ENCODE measurements around the gene IGFL2. TPM values are rescaled to one million over a fixed set of nuclear protein-coding genes. Genes with fewer than 3 reads are reported as not detected.
A peak's percentile ranks its signal among the peaks of the same experiment; 100 is the strongest.

Gene IGFL2
- total and polyA plus RNA-seq, 2 of the 4 experiments (the other 2 are of a cell fraction) = not detected

- Histone ChIP-seq H3K27ac (ENCODE audit: insufficient read depth, low read length) (no peak within 1 kb of the TSS), H3K9me3 (ENCODE audit: control insufficient read depth, insufficient read depth, low read length) (peaks cover 7% of the 10 kb centered on the region), H2AK9ac (replicated peaks; ENCODE audit: low read depth, low read length, poor library complexity) (no peak within 1 kb of the TSS), H2AK5ac (ENCODE audit: low read depth, low read length) (no peak within 1 kb of the TSS), H3K27me3 (ENCODE audit: control insufficient read depth, insufficient read depth, low read length) (peaks cover 49% of the 10 kb centered on the region), H3K79me1 (ENCODE audit: low read depth in 1 of 2, low read length in 2 of 2) (no peaks in the 10 kb centered on the region), H3K9me1 (ENCODE audit: insufficient read depth, low read length) (no peaks in the 10 kb centered on the region), H2BK120ac (ENCODE audit: low read depth, low read length) (no peak within 1 kb of the TSS), H3K4me3 (ENCODE audit: insufficient read depth, low read depth, low read length) (no peak within 1 kb of the TSS), H2AFZ (replicated peaks; ENCODE audit: low read length, poor library complexity) (no peak within 1 kb of the TSS), H2BK15ac (ENCODE audit: low read depth, low read length) (no peak within 1 kb of the TSS), H3K14ac (replicated peaks; ENCODE audit: low read depth, low read length) (no peak within 1 kb of the TSS), H3K18ac (ENCODE audit: low read depth, low read length) (no peak within 1 kb of the TSS), H4K20me1 (ENCODE audit: insufficient read depth, low read length) (no peaks in the 10 kb centered on the region), H2BK20ac (ENCODE audit: low read depth, low read length) (no peak within 1 kb of the TSS), H3K4ac (ENCODE audit: low read depth, low read length) (no peak within 1 kb of the TSS), H4K8ac (ENCODE audit: low read depth in 2 of 2, low read length in 2 of 2) (no peak within 1 kb of the TSS), H3K36me3 (ENCODE audit: control insufficient read depth, insufficient read depth, low read length) (no peaks in the 10 kb centered on the region), H4K5ac (ENCODE audit: low read depth, low read length) (no peak within 1 kb of the TSS), H3K4me1 (ENCODE audit: control insufficient read depth, insufficient read depth, low read length) (no peaks in the 10 kb centered on the region), H4K91ac (ENCODE audit: insufficient read depth, low read depth, low read length) (no peak within 1 kb of the TSS), H3K56ac (ENCODE audit: extremely low read depth, insufficient read depth, low read length) (no peak within 1 kb of the TSS), H2BK5ac (ENCODE audit: low read depth, low read length, poor library complexity, severe bottlenecking) (no peak within 1 kb of the TSS), H3K9ac (ENCODE audit: low read depth, low read length) (no peak within 1 kb of the TSS), H3K23ac (ENCODE audit: low read depth, low read length) (no peak within 1 kb of the TSS), H3K4me2 (ENCODE audit: low read depth, low read length) (no peak within 1 kb of the TSS)
- DNase-seq (peak; percentile 34), ATAC-seq (ENCODE audit: low read depth) (no peak)
- intact Hi-C loops (cut with micrococcal nuclease) = no loop called here
- CTCF ChIA-PET = no interaction called here
- in situ Hi-C loops (cut with MboI; ENCODE audit: low sequenced_read_pairs) = no loop called here
- 80% methylated on average over 1 of the region's 5 CpGs; no CpG with 5 or more reads in 1 of the 2 experiments for WGBS, 2 experiments (ENCODE audit: extremely low coverage in 2 of 2, insufficient read length in 1 of 2)
- TF ChIP-seq, protein P1, sequence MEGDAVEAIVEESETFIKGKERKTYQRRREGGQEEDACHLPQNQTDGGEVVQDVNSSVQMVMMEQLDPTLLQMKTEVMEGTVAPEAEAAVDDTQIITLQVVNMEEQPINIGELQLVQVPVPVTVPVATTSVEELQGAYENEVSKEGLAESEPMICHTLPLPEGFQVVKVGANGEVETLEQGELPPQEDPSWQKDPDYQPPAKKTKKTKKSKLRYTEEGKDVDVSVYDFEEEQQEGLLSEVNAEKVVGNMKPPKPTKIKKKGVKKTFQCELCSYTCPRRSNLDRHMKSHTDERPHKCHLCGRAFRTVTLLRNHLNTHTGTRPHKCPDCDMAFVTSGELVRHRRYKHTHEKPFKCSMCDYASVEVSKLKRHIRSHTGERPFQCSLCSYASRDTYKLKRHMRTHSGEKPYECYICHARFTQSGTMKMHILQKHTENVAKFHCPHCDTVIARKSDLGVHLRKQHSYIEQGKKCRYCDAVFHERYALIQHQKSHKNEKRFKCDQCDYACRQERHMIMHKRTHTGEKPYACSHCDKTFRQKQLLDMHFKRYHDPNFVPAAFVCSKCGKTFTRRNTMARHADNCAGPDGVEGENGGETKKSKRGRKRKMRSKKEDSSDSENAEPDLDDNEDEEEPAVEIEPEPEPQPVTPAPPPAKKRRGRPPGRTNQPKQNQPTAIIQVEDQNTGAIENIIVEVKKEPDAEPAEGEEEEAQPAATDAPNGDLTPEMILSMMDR (conservative IDR thresholded peaks at IDR 0.05; ENCODE audit: low read depth, low read length) = no peak
- TF ChIP-seq BHLHE40 (IDR thresholded peaks at IDR 0.05; ENCODE audit: low read depth, low read length) = no peak
- no peak for TF ChIP-seq POLR2A (IDR thresholded peaks at IDR 0.05; ENCODE audit: low read depth, low read length)
- TF ChIP-seq SMC3 (IDR thresholded peaks at IDR 0.05; ENCODE audit: low read depth, low read length) = no peak
- TF ChIP-seq, protein P2, sequence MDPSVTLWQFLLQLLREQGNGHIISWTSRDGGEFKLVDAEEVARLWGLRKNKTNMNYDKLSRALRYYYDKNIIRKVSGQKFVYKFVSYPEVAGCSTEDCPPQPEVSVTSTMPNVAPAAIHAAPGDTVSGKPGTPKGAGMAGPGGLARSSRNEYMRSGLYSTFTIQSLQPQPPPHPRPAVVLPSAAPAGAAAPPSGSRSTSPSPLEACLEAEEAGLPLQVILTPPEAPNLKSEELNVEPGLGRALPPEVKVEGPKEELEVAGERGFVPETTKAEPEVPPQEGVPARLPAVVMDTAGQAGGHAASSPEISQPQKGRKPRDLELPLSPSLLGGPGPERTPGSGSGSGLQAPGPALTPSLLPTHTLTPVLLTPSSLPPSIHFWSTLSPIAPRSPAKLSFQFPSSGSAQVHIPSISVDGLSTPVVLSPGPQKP (IDR thresholded peaks at IDR 0.05; ENCODE audit: borderline replicate concordance, low read depth, low read length) = no peak
- no peak for TF ChIP-seq MXI1 (IDR thresholded peaks at IDR 0.05; ENCODE audit: borderline replicate concordance, low read depth, low read length)
- TF ChIP-seq RCOR1 (IDR thresholded peaks at IDR 0.05; ENCODE audit: insufficient replicate concordance, low read length) = no peak
- no peak for TF ChIP-seq FOS (IDR thresholded peaks at IDR 0.05; ENCODE audit: low read depth, low read length)
- TF ChIP-seq RFX5 (IDR thresholded peaks at IDR 0.05; ENCODE audit: low read depth, low read length) = no peak
- TF ChIP-seq RAD21 (IDR thresholded peaks at IDR 0.05; ENCODE audit: low read length) = no peak
- TF ChIP-seq CHD1 (IDR thresholded peaks at IDR 0.05; ENCODE audit: low read depth, low read length) = no peak
- no peak for TF ChIP-seq MAFK (IDR thresholded peaks at IDR 0.05; ENCODE audit: low read depth, low read length)
- TF ChIP-seq MAZ (IDR thresholded peaks at IDR 0.05; ENCODE audit: borderline replicate concordance, low read depth, low read length) = no peak
- no peak for TF ChIP-seq NFE2L2 (IDR thresholded peaks at IDR 0.05; ENCODE audit: low read depth, low read length)
- no peak for TF ChIP-seq CEBPB (IDR thresholded peaks at IDR 0.05; ENCODE audit: low read depth, low read length)
- TF ChIP-seq, protein P3, sequence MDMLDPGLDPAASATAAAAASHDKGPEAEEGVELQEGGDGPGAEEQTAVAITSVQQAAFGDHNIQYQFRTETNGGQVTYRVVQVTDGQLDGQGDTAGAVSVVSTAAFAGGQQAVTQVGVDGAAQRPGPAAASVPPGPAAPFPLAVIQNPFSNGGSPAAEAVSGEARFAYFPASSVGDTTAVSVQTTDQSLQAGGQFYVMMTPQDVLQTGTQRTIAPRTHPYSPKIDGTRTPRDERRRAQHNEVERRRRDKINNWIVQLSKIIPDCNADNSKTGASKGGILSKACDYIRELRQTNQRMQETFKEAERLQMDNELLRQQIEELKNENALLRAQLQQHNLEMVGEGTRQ (IDR thresholded peaks at IDR 0.05; ENCODE audit: low read depth, low read length) = no peak
- BruUV-seq (replicated peaks) = no TSS peak
- POLR2A ChIA-PET (ENCODE audit: unreplicated experiment) = no interaction called here
- dilution Hi-C loops (cut with HindIII; ENCODE audit: low sequenced_read_pairs, unreplicated experiment) = no loop called here
Observed at GRCh38 chr19:46124638-46125115, 23.4 kb upstream of the IGFL2 start, which contains the start of gene IGFL3. TSS of gene IGFL3 (minus strand) at chr19:46124688. CDS start at chr19:46124649, 39 bp downstream.

Measured in IMR-90 (cell line).